ENCODE measurements around the gene CTSO. TPM values are rescaled to one million over a fixed set of nuclear protein-coding genes. Genes with fewer than 3 reads are reported as not detected.

The CTSO gene
- total and polyA plus RNA-seq, 2 of the 8 experiments (the other 6 are each of a cell fraction or from before 2014, with no cell fraction given) = 0.39 to 0.41 TPM

DNA sequence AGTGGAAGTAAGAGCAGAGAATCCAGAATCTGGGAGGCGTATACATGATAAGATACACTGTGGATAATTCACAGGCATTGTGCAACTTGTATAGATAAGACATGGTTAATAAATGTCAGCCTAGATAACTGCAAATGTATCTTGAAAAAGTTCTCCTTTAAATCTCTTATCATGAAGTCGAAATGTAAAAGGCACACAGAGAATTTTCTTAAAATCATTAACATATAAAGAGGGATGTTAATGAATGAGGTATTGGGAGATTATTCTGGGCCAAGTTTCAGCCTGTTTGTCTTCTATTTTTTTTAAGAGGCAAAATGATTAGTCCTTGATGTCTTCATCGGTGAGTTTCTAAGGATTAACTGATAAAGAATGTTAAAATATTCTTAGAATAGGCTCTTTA lies 49.3 kb downstream of the CTSO start (continued):
- TF ChIP-seq EP300 (IDR thresholded peaks at IDR 0.05; ENCODE audit: borderline replicate concordance in 1 of 2, low read depth in 2 of 2, low read length in 2 of 2) (no peak), BRCA1 (IDR thresholded peaks at IDR 0.05; ENCODE audit: low read depth, low read length) (no peak), JUND (IDR thresholded peaks at IDR 0.05; ENCODE audit: low read length) (no peak), YY1 (IDR thresholded peaks at IDR 0.05; ENCODE audit: low read depth, low read length) (no peak), SIRT6 (IDR thresholded peaks at IDR 0.05; ENCODE audit: low read length) (no peak)
